ENCODE results near the gene ADGRB3.

DNA sequence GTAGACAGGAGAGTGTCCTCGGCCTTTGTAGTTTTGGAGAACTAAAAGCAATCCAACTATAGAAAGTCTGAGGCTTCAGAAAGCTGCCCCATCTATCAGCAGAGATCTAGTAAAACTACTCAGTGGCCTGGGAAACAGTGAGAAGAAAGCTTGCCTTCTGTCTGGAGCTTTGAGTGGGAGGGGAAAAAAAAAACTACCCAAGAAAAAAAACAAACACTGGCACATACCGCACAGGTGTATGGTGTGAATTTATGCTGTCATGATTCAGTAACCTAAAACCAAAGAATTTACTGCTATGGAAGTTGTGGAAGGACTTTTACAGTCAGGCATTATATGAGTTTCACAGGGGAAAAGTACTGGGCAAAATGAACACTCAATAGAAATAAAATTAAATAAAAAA, 280.5 kb downstream of the ADGRB3 start:
- no peak for TF ChIP-seq POLR2A (IDR thresholded peaks at IDR 0.05)
- TF ChIP-seq, protein P1, sequence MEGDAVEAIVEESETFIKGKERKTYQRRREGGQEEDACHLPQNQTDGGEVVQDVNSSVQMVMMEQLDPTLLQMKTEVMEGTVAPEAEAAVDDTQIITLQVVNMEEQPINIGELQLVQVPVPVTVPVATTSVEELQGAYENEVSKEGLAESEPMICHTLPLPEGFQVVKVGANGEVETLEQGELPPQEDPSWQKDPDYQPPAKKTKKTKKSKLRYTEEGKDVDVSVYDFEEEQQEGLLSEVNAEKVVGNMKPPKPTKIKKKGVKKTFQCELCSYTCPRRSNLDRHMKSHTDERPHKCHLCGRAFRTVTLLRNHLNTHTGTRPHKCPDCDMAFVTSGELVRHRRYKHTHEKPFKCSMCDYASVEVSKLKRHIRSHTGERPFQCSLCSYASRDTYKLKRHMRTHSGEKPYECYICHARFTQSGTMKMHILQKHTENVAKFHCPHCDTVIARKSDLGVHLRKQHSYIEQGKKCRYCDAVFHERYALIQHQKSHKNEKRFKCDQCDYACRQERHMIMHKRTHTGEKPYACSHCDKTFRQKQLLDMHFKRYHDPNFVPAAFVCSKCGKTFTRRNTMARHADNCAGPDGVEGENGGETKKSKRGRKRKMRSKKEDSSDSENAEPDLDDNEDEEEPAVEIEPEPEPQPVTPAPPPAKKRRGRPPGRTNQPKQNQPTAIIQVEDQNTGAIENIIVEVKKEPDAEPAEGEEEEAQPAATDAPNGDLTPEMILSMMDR (IDR thresholded peaks at IDR 0.05 in 8 of 11, conservative IDR thresholded peaks at IDR 0.05 in 3 of 11), result no peak
- TF ChIP-seq POLR2AphosphoS5 (IDR thresholded peaks at IDR 0.05), result no peak

Measured in spleen (tissue), 7 donors.